GM13977 (cell line): ENCODE measurements around the gene NCDN.

Experiments
- DNase-seq: peaks from one replicate; pipeline ENCODE4 v3.0.0; 2012; ENCODE audit warnings: low spot score
- in situ Hi-C: fragments of 300-500 bp; cut with MboI; formaldehyde crosslinking; loops from one replicate; pipeline ENCODE4 v1.12.0; 2022; ENCODE audit warnings: low sequenced_read_pairs, low pct_unique_long_range_greater_than_20kb, mixed read lengths, inconsistent platforms; ENCODE audit not compliant: unreplicated experiment
- TF ChIP-seq, protein P1 (sequence below): IDR thresholded peaks from 2 replicates; pipeline ENCODE4 v1.5.1; 2012; ENCODE audit warnings: mild to moderate bottlenecking, control low read depth; ENCODE audit not compliant: insufficient read depth; ENCODE audit errors: extremely low read depth, missing control alignments

The NCDN gene

DNA sequence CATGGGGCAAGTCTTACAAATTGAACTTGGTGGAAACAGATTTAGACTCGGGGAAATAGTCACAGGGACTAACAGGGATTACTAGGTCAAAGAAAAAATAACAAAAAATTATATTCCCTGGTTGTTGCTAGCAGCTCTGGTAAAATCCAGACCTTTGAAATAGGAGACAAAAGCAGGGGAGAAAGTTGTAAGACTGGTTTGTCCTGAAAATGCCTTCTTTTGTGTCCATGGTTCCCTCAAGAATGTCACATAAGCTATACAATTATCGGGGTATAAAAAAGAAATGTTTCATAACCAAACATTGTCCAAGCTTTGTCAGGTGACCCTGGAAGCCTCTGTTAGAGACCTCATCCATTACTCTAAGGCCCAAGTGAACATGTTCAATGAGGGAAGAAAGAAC is 33.5 kb upstream of the NCDN start:
- TF ChIP-seq, protein P1, sequence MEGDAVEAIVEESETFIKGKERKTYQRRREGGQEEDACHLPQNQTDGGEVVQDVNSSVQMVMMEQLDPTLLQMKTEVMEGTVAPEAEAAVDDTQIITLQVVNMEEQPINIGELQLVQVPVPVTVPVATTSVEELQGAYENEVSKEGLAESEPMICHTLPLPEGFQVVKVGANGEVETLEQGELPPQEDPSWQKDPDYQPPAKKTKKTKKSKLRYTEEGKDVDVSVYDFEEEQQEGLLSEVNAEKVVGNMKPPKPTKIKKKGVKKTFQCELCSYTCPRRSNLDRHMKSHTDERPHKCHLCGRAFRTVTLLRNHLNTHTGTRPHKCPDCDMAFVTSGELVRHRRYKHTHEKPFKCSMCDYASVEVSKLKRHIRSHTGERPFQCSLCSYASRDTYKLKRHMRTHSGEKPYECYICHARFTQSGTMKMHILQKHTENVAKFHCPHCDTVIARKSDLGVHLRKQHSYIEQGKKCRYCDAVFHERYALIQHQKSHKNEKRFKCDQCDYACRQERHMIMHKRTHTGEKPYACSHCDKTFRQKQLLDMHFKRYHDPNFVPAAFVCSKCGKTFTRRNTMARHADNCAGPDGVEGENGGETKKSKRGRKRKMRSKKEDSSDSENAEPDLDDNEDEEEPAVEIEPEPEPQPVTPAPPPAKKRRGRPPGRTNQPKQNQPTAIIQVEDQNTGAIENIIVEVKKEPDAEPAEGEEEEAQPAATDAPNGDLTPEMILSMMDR, result no peak
- DNase-seq, result no peak
- in situ Hi-C loops, result no loop called here

GRCh38 chr1:35530168-35530567 is 27.4 kb upstream of the NCDN start:
- in situ Hi-C loops, result no loop called here
- no peak for DNase-seq
- TF ChIP-seq, protein P1, result no peak

DNA sequence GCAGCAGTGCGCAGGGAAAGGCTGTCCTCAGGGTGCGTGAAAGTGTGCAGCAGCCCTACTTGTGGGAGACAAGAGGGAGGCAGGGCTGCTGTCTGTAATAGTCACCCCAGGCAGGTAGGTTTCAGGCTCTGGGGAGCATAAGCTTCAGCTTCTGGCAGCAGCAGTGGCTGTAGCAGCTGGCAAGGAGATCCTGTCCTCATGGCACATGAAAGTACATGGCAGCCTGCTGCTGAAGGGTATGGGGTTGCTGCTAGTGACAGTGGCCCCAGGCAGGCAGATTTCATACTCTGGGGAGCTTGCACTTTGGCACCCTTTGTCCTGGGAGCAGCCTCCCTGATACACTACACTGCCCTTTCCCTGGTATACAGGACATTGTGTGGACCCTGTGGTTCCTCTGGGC is 26.7 kb upstream of the NCDN start:
- in situ Hi-C loops, result no loop called here
- DNase-seq, result no peak
- TF ChIP-seq, protein P1, result no peak

DNA sequence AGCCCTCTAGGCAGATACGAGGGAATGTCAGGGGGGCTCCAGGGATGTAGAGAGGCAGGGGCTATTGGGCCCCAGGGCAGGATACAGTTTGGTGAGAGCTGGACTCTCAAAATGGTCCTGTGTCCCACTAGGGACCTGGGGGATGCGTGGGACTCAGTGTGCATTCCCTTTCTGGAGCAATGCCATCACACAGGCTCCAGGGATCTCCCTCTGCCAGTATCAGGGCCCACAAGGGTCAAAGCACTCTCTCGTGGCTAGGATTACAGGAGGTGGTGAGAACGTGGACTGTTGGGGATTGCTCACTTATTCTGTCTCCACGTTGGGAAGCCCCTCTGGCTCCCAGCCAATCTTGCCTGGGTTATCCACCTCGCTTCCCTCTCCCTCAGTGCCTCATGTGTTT is 26.2 kb upstream of the NCDN start:
- in situ Hi-C loops, result no loop called here
- DNase-seq, result no peak
- TF ChIP-seq, protein P1, result no peak

DNA sequence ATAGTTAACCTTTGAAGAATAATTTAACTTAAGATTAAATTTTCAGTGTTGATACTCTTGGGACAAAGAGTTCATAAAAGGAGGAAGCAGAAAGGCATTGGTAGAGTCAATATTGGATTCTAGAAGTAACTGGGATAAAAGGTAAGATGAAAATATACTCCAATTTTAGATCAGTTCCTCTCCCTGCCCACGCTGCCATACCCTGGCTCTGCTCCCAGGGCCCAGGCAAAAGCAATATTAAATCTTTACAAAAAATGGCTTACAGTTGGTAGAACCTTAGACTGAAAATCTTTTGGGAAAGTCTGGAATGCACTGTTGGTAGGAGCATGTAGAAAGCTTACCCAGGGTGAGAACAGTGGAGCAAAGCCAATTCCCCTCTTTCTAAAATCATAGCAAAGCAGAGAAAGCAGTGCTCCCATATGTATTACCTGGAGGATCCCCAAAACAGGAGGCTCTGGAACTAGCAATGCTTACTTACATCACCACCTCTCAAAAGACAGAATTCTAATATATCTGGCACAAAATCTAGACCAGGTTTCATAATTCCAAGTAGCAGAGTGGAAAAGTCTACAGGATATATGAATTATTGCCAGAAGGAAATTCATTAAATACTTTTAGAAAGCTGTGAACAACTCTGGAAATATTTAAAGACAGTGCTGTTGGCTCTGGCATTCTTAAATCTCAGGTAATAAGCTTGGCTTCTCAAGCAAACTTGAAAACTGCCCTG is 24.9 kb upstream of the NCDN start:
- in situ Hi-C loops, result no loop called here
- TF ChIP-seq, protein P1, result no peak
- no peak for DNase-seq

- TF ChIP-seq, protein P1, result no peak
- no peak for DNase-seq
- in situ Hi-C loops, result no loop called here
Observed at GRCh38 chr1:35533586-35533985, 24.0 kb upstream of the NCDN start.

- TF ChIP-seq, protein P1, result no peak
- in situ Hi-C loops, result no loop called here
- no peak for DNase-seq
Observed at GRCh38 chr1:35535243-35535642, 22.4 kb upstream of the NCDN start.
